Endodermal cell (in vitro differentiated cells): ENCODE data around the gene NCAM2. TPM values are rescaled to one million over a fixed set of nuclear protein-coding genes. Genes with fewer than 3 reads are reported as not detected.

Source experiments
- DNase-seq: peaks from one replicate; pipeline ENCODE4 v3.0.0-alpha.2; 2017
- H3K27ac ChIP-seq: 2 replicates; pipeline ENCODE4 v1.5.1; 2013; ENCODE audit warnings: mild to moderate bottlenecking, low read depth, low read length, moderate library complexity
- H3K27me3 ChIP-seq: 2 replicates; pipeline ENCODE4 v1.6.1; 2013; ENCODE audit warnings: mild to moderate bottlenecking, low read length, moderate library complexity; ENCODE audit not compliant: insufficient read depth, control insufficient read depth, poor library complexity, severe bottlenecking
- H3K36me3 ChIP-seq: 2 replicates; pipeline ENCODE4 v1.7.0; 2013; ENCODE audit warnings: mild to moderate bottlenecking, low read length, moderate library complexity; ENCODE audit not compliant: control insufficient read depth, insufficient read depth
- H3K4me1 ChIP-seq: one replicate; pipeline ENCODE4 v1.7.0; 2013; ENCODE audit warnings: low read length; ENCODE audit not compliant: control insufficient read depth, insufficient read depth
- H3K4me3 ChIP-seq: 2 replicates; pipeline ENCODE4 v1.5.1; 2013; ENCODE audit warnings: mild to moderate bottlenecking, low read length, moderate library complexity
- H3K9ac ChIP-seq: 2 replicates; pipeline ENCODE4 v1.6.1; 2013; ENCODE audit warnings: mild to moderate bottlenecking, low read length, moderate library complexity; ENCODE audit not compliant: poor library complexity, severe bottlenecking; ENCODE audit errors: extremely low read depth
- H3K9me3 ChIP-seq: 2 replicates; pipeline ENCODE4 v1.6.1; 2013; ENCODE audit warnings: mild to moderate bottlenecking, low read length, moderate library complexity; ENCODE audit not compliant: control insufficient read depth
- H3K27ac Mint-ChIP-seq: 2 replicates; pipeline ENCODE4 v1.8.0; 2020; ENCODE audit warnings: mixed read lengths
- H3K27me3 Mint-ChIP-seq: 2 replicates; pipeline ENCODE4 v1.8.0; 2021; ENCODE audit warnings: mild to moderate bottlenecking, mixed read lengths; ENCODE audit not compliant: insufficient read depth
- H3K36me3 Mint-ChIP-seq: 2 replicates; pipeline ENCODE4 v1.8.0; 2020; ENCODE audit warnings: low read depth, mixed read lengths
- H3K4me1 Mint-ChIP-seq: 2 replicates; pipeline ENCODE4 v1.8.0; 2020; ENCODE audit warnings: mixed read lengths
- H3K4me3 Mint-ChIP-seq: 2 replicates; pipeline ENCODE4 v1.8.0; 2020; ENCODE audit warnings: mild to moderate bottlenecking, moderate library complexity, mixed read lengths
- H3K9me3 Mint-ChIP-seq: 2 replicates; pipeline ENCODE4 v1.8.0; 2020; ENCODE audit warnings: mild to moderate bottlenecking, mixed read lengths
- WGBS, 2 experiments: methylation state at CpG; one replicate each; pipeline versions ENCODE4 v1.1.5 to v1.1.7; 2013; ENCODE audit warnings: missing lambda C conversion rate in 2 of 2, mixed read lengths in 1 of 2; ENCODE audit not compliant: insufficient coverage in 1 of 2, insufficient read length in 1 of 2; 5-methylcytosine and 5-hydroxymethylcytosine counted together
- total RNA-seq, 2 donors: library from RNA; stranded (reverse); fragmentation: NEBNext Ultra II Directional in 1 of 2; extraction: Animal tissue kit (Norgen Biotek cat#: 25700) in 1 of 2; gene quantifications; 2 replicates in 1 of 2; 3 replicates in 1 of 2; pipeline ENCODE4 v1.2.1, GENCODE V29; 2021
- TF ChIP-seq, protein P1 (sequence below): fragments of 200-600 bp; sonication (generic); conservative IDR thresholded peaks from 2 replicates; pipeline ENCODE4 v1.5.0; 2021; ENCODE audit warnings: antibody characterized with exemption, mild to moderate bottlenecking

NCAM2 gene
- total RNA-seq, 2 donors from 2014 or later, result 0.46 to 0.69 TPM

DNA sequence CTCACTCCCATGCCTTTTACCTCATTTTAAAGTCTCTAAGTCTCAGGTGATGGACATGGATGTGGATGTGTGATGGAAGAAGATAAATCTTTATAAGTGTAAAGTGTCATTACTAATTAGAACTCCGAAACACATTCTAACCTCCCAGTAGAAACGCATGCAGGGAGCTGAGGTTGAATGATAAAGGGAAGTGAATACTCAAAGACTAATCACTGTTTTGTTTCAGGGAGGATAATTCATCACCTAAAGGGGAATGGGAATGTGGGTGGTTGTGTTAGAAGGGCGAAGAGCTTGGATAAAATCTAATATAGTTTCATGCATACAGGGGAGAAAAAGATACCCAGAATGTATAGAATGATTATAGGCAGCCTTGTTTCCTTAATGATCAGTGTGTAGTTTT is 12.5 kb downstream of the NCAM2 start:
- Mint-ChIP-seq H3K4me3 (no peak overlapping the region), H3K36me3 (no peaks in the 10 kb centered on the region), H3K9me3 (no peaks in the 10 kb centered on the region), H3K4me1 (no peaks in the 10 kb centered on the region), H3K27ac (no peak overlapping the region), H3K27me3 (no peaks in the 10 kb centered on the region)
- Histone ChIP-seq H3K27ac (no peak overlapping the region), H3K4me3 (no peak overlapping the region), H3K9me3 (no peaks in the 10 kb centered on the region), H3K9ac (no peak overlapping the region), H3K27me3 (no peaks in the 10 kb centered on the region), H3K4me1 (no peaks in the 10 kb centered on the region), H3K36me3 (no peaks in the 10 kb centered on the region)
- no peak for DNase-seq
- TF ChIP-seq, protein P1, sequence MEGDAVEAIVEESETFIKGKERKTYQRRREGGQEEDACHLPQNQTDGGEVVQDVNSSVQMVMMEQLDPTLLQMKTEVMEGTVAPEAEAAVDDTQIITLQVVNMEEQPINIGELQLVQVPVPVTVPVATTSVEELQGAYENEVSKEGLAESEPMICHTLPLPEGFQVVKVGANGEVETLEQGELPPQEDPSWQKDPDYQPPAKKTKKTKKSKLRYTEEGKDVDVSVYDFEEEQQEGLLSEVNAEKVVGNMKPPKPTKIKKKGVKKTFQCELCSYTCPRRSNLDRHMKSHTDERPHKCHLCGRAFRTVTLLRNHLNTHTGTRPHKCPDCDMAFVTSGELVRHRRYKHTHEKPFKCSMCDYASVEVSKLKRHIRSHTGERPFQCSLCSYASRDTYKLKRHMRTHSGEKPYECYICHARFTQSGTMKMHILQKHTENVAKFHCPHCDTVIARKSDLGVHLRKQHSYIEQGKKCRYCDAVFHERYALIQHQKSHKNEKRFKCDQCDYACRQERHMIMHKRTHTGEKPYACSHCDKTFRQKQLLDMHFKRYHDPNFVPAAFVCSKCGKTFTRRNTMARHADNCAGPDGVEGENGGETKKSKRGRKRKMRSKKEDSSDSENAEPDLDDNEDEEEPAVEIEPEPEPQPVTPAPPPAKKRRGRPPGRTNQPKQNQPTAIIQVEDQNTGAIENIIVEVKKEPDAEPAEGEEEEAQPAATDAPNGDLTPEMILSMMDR, result no peak
- WGBS, 2 experiments, result 62 to 86% methylated on average over 1 to 2 of the region's 3 CpGs

DNA sequence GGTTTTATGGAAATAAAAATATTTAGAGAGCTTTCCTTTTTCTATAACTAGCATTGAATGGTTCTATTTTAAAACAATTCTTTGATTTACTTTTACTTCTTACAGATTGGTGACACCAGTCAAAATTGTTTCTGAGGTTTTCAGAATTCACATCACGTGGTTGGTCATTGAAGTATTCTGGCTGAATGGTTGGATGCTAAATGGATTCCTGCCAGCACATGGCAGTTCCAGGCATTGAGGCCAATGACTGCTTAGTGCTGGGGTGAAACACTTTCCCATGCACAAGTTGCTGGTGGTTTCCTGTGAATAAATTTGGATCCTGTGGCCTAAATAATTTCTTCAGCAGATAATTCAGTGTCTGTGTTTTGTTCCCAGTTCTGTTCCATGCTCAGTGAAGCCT is 20.6 kb downstream of the NCAM2 start:
- no peak for DNase-seq
- Histone ChIP-seq H3K4me1 (no peaks in the 10 kb centered on the region), H3K9ac (no peak overlapping the region), H3K27me3 (no peaks in the 10 kb centered on the region), H3K9me3 (no peaks in the 10 kb centered on the region), H3K4me3 (no peak overlapping the region), H3K36me3 (no peaks in the 10 kb centered on the region), H3K27ac (no peak overlapping the region)
- no peaks in the 10 kb centered on the region for H3K36me3 Mint-ChIP-seq
- TF ChIP-seq, protein P1, result no peak
- no peak overlapping the region for H3K27ac Mint-ChIP-seq
- H3K4me3 Mint-ChIP-seq, result no peak overlapping the region
- no peaks in the 10 kb centered on the region for H3K9me3 Mint-ChIP-seq
- no peaks in the 10 kb centered on the region for H3K27me3 Mint-ChIP-seq
- 84% methylated on average over 1 of the region's 1 CpG; no CpG with 5 or more reads in 1 of the 2 experiments for WGBS, 2 experiments
- H3K4me1 Mint-ChIP-seq, result no peaks in the 10 kb centered on the region

DNA sequence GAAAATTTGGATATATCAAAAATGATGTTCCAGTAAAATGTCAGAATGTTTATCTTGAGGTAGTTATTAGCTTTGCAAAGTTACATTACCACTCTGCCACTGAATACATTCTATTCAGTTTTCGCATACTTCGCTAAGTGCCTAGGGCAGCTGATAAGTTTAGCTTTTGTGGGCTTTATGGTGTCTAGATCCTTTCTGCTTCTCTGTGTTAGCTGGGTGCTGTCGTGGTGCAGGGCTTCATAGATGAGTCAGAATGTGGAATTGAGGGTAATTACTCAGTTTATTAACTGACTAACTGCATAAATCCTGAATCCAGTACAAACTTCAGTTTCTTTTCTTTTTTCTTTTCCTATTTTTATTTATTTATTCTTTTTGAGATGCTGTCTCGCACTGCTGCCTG is 21.5 kb downstream of the NCAM2 start:
- H3K4me1 Mint-ChIP-seq, result no peaks in the 10 kb centered on the region
- Histone ChIP-seq H3K27ac (no peak overlapping the region), H3K4me3 (no peak overlapping the region), H3K36me3 (no peaks in the 10 kb centered on the region), H3K27me3 (no peaks in the 10 kb centered on the region), H3K9me3 (no peaks in the 10 kb centered on the region), H3K9ac (no peak overlapping the region), H3K4me1 (no peaks in the 10 kb centered on the region)
- H3K27ac Mint-ChIP-seq, result no peak overlapping the region
- no peak overlapping the region for H3K4me3 Mint-ChIP-seq
- no peaks in the 10 kb centered on the region for H3K9me3 Mint-ChIP-seq
- TF ChIP-seq, protein P1, result no peak
- H3K36me3 Mint-ChIP-seq, result no peaks in the 10 kb centered on the region
- whole genome bisulfite sequencing, 2 experiments, result 86 to 100% methylated on average over 1 to 4 of the region's 4 CpGs
- no peaks in the 10 kb centered on the region for H3K27me3 Mint-ChIP-seq
- no peak for DNase-seq
